Glutamatergic neuron (in vitro differentiated cells): ENCODE measurements around the gene BUD23. TPM values are rescaled to one million over a fixed set of nuclear protein-coding genes. Genes with fewer than 3 reads are reported as not detected.

ENCODE experiments used
- DNase-seq: peaks from one replicate; pipeline ENCODE4 v3.0.0; 2022
- H3K27ac Mint-ChIP-seq: one replicate; pipeline ENCODE4 v1.8.0; 2020; ENCODE audit warnings: mild to moderate bottlenecking, mixed read lengths, inconsistent platforms; ENCODE audit not compliant: unreplicated experiment
- H3K27me3 Mint-ChIP-seq: one replicate; pipeline ENCODE4 v1.8.0; 2020; ENCODE audit warnings: mild to moderate bottlenecking, moderate library complexity, mixed read lengths, inconsistent platforms; ENCODE audit not compliant: unreplicated experiment
- H3K36me3 Mint-ChIP-seq: one replicate; pipeline ENCODE4 v1.8.0; 2020; ENCODE audit warnings: mild to moderate bottlenecking, mixed read lengths, inconsistent platforms; ENCODE audit not compliant: unreplicated experiment
- H3K4me1 Mint-ChIP-seq: one replicate; pipeline ENCODE4 v1.8.0; 2020; ENCODE audit warnings: mild to moderate bottlenecking, low read depth, mixed read lengths, inconsistent platforms; ENCODE audit not compliant: unreplicated experiment
- H3K4me3 Mint-ChIP-seq: one replicate; pipeline ENCODE4 v1.8.0; 2020; ENCODE audit warnings: mild to moderate bottlenecking, mixed read lengths, inconsistent platforms; ENCODE audit not compliant: unreplicated experiment
- H3K9me3 Mint-ChIP-seq: one replicate; pipeline ENCODE4 v1.8.0; 2020; ENCODE audit warnings: mild to moderate bottlenecking, moderate library complexity, mixed read lengths, inconsistent platforms; ENCODE audit not compliant: unreplicated experiment
- total RNA-seq: library from RNA; stranded (reverse); fragmentation: NEBNext Ultra II Directional; extraction: Animal tissue kit (Norgen Biotek cat#: 25700); gene quantifications from one replicate; pipeline ENCODE4 v1.2.1, GENCODE V29; 2021; ENCODE audit not compliant: unreplicated experiment
- TF ChIP-seq, protein P1 (sequence below): fragments of 200-600 bp; sonication (generic); IDR thresholded peaks from one replicate; pipeline ENCODE4 v1.5.0; 2021; ENCODE audit not compliant: partially characterized antibody, unreplicated experiment

The BUD23 gene
- total RNA-seq, 1 donor from 2014 or later: 42.6 TPM

DNA sequence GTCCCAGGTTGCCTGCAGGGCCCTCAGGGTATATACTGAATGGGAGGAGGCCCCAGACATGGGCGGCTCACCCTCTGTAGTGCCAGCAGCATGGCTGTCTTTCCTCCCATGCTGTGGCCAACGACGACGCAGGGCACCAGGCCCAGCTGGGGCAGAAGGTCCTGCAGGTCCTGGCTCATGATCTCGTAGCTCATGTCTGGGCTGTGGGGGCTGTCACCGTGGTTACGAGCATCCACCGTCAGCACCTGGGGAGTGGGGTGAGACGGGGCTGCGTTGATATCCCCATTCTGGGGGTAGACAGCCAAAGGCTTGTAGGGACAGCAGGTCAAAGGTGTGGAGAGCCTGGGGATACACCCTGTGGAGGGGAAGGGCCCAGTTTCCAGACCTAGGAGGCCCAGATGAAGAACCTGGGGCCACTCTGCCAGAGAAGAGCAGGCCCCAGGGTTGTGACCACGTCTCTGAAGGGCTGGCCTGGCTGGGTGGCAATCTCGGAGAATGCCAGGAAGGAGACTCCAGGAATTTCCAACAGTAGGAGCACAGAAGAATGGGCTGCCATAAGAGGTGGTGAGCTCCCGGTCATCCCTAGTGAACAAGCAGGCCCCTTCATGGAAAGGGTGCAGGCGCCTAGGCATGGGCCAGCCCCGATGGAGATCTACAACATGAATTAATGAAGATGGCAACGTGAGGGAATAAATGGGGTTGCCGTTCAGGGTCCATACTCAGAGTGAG lies 54.3 kb downstream of the BUD23 start:
- Mint-ChIP-seq H3K4me3 (peak overlapping the region; percentile 90), H3K36me3 (no peaks in the 10 kb centered on the region), H3K27me3 (peaks cover 6% of the 10 kb centered on the region), H3K27ac (no peak overlapping the region), H3K9me3 (peaks cover 5% of the 10 kb centered on the region), H3K4me1 (peaks cover 4% of the 10 kb centered on the region)
- no peak for DNase-seq
- TF ChIP-seq, protein P1, sequence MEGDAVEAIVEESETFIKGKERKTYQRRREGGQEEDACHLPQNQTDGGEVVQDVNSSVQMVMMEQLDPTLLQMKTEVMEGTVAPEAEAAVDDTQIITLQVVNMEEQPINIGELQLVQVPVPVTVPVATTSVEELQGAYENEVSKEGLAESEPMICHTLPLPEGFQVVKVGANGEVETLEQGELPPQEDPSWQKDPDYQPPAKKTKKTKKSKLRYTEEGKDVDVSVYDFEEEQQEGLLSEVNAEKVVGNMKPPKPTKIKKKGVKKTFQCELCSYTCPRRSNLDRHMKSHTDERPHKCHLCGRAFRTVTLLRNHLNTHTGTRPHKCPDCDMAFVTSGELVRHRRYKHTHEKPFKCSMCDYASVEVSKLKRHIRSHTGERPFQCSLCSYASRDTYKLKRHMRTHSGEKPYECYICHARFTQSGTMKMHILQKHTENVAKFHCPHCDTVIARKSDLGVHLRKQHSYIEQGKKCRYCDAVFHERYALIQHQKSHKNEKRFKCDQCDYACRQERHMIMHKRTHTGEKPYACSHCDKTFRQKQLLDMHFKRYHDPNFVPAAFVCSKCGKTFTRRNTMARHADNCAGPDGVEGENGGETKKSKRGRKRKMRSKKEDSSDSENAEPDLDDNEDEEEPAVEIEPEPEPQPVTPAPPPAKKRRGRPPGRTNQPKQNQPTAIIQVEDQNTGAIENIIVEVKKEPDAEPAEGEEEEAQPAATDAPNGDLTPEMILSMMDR: no peak

- H3K4me1 Mint-ChIP-seq: peaks cover 5% of the 10 kb centered on the region
- peaks cover 7% of the 10 kb centered on the region for H3K27me3 Mint-ChIP-seq
- no peak overlapping the region for H3K27ac Mint-ChIP-seq
- DNase-seq: peak; percentile 53
- peak overlapping the region; percentile 90 for H3K4me3 Mint-ChIP-seq
- H3K36me3 Mint-ChIP-seq: no peaks in the 10 kb centered on the region
- H3K9me3 Mint-ChIP-seq: peaks cover 5% of the 10 kb centered on the region
- TF ChIP-seq, protein P1: no peak
Measured at GRCh38 chr7:73738220-73738611, 54.8 kb downstream of the BUD23 start.

DNA sequence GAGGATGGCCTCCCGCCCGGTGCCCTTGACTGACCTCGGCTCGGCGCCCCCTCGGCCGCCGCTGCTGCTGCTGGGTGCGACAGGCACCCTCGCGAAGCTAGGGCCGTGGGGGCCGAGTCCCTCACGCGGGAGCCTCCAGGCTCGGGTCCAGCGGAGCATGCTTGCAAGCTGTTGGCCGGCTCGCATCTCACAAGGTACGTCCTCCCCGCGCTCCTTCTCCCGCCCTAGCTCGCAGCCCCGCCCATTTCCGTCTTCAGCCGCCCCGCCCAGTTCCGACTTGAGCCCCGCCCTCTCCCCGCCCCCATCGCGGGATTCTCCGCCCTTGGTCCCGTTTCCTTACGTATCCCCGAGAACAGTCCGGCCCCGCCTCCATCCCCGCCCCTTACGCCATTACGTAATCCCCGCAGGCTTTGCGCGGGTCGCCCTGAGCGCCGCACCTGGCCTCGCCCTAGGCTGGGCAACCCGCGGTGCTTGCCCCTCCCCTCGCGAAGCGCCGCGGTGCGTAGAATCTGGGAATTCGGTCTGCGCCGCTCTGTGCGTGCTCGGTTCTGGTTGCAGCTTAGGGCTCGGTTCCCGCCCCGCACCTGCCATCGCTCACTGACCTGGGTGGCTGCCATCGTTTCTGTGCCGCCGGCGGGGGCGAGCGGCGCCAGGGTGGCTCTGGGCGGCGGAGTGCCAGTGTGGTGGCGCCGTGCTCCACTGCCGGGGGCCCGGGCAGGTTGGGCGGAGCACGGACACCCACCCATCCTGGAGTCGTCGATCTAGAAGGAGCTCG lies 55.4 kb downstream of the BUD23 start, which contains the start of gene ABHD11:
Gene ABHD11, minus strand, starts transcription at position 191 of the 775 bp plus-strand sequence. Its CDS starts 32 bp downstream, at position 159.
- Mint-ChIP-seq H3K36me3 (no peaks in the 10 kb centered on the region), H3K9me3 (peaks cover 5% of the 10 kb centered on the region), H3K4me3 (peak within 1 kb of the TSS; percentile 95), H3K27ac (peak within 1 kb of the TSS; percentile 93), H3K4me1 (peaks cover 7% of the 10 kb centered on the region), H3K27me3 (peaks cover 10% of the 10 kb centered on the region)
- TF ChIP-seq, protein P1: no peak
- DNase-seq: peak; percentile 99

DNA sequence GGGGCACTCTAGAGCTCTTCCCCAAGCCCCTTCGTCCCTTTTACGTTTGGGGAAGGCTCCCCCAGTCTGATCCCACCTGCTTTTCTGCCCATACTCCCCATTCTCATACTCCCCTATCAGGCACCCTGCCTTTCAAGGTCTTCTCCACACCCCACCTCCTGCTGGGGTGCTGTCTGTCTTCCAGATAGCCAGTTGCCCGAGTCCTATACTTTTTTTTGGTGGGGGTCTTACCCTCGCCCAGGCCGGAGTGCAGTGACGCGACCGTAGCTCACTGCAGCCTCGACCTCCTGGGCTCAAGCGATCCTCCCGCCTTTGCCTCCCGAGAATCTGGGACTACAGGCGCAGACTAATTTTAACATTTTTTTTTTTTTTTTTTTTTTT lies 56.0 kb downstream of the BUD23 start:
- peak overlapping the region; percentile 93 for H3K27ac Mint-ChIP-seq
- H3K4me1 Mint-ChIP-seq: peaks cover 7% of the 10 kb centered on the region
- H3K4me3 Mint-ChIP-seq: peak overlapping the region; percentile 95
- TF ChIP-seq, protein P1: no peak
- H3K27me3 Mint-ChIP-seq: peaks cover 10% of the 10 kb centered on the region
- no peaks in the 10 kb centered on the region for H3K36me3 Mint-ChIP-seq
- peaks cover 8% of the 10 kb centered on the region for H3K9me3 Mint-ChIP-seq
- no peak for DNase-seq

DNA sequence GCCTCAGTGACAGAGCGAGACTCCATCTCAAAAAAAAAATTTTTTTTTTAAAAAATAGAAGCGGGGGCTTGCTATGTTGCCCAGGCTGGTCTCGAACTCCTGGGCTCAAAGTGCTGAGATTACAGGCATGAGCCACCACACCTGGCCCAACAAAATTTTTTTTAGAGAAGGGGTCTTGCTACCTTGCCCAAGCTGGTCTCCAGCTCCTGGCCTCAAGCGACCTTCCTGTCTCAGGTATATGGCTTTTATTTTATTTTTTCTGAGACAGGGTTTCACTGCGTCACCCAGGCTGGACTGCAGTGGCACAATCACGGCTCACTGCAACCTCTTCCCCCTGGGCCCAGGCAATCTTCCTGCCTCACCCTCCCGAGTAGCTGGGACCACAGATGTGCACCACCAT lies 56.8 kb downstream of the BUD23 start:
- DNase-seq: no peak
- TF ChIP-seq, protein P1: no peak
- Mint-ChIP-seq H3K4me1 (peaks cover 7% of the 10 kb centered on the region), H3K27ac (no peak overlapping the region), H3K36me3 (no peaks in the 10 kb centered on the region), H3K4me3 (no peak overlapping the region), H3K27me3 (peaks cover 10% of the 10 kb centered on the region), H3K9me3 (peaks cover 6% of the 10 kb centered on the region)
